ENCODE results near the gene CMBL. TPM values are rescaled to one million over a fixed set of nuclear protein-coding genes. Genes with fewer than 3 reads are reported as not detected.

The CMBL gene
- total RNA-seq, 8 experiments from 2014 or later = 3.2 to 26.2 (median 9.9) TPM

DNA sequence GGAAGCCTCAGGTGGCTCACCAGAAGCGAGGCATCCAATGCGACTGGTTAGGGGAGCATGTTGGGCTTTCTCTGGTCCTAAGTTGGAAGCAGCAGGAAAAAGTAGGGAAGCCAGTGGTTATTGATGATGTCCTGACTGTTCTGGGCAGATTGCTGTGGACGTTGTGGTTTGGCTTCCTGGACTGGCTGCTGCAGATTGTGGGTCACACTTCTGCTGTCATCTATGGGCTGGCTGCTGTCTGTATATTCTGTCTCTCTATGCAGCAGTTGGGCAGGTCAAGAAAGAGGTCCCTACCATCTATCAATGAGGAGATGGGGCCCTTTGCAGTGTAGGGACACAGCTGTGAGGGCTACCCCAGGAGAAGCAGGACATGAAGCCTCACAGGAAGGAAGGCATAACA, 32.3 kb upstream of the CMBL start:
- Histone ChIP-seq H3K27ac (peak overlapping the region; percentile 69 to 81), H3K4me3 (no peak overlapping the region), H3K4me1 (replicated peaks in 1 of 2) (peaks cover 24 to 29% of the 10 kb centered on the region in 2 donors)
- WGBS, 10 experiments = 60 to 100% methylated on average over 1 to 2 of the region's 3 CpGs; no CpG with 5 or more reads in 8 of the 10 experiments
- no peak for ATAC-seq (replicated peaks in 6 of 8)
- in situ Hi-C loops (cut with MboI; ENCODE audit: low pct_unique_long_range_greater_than_20kb in 2 of 9, low sequenced_read_pairs in 9 of 9, unreplicated experiment in 9 of 9) = no loop called here

DNA sequence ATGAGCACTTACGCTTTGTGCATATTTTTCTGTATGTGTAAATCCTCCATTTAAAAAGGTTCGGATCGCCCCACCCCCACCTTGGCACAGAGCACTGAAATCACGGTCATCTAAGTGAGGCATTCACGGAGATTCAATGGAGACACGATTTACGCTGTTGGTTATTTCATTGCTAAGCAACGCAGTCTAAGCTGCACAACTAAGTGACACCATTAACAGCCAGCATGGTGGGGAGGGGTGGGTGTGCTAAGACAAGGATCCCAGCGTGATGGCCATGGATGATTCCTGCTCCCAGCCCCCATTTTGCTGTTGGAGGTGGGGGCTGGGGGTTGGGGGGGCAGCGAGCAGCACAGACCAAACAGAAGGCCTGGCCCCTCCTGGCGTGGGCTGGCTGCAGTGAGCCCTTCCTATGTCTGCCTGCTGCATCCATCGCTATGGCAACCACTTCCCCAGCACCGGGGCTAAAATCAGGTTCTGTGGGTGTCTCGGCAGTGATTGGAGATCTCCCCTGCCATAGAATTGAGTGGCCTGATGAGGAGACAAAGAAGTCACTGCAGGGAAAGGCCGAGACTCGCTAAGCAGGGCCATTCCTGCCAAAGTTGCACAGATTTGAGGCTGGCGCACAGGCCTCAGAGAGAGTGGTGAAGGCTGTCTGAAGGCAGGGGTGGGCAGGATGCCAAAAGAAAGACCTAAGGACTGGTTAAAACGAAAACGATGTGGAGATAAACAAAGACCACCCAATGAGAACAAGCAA, 31.5 kb upstream of the CMBL start:
- 4 to 80% (median 34%) methylated on average over 1 to 15 of the region's 19 CpGs; no CpG with 5 or more reads in 1 of the 10 experiments for WGBS, 10 experiments
- in situ Hi-C loops (cut with MboI; ENCODE audit: low pct_unique_long_range_greater_than_20kb in 2 of 9, low sequenced_read_pairs in 9 of 9, unreplicated experiment in 9 of 9) = no loop called here
- peaks cover 24 to 29% of the 10 kb centered on the region in 2 donors for H3K4me1 ChIP-seq (replicated peaks in 1 of 2)
- peak overlapping the region; percentile 69 to 81 for H3K27ac ChIP-seq
- ATAC-seq (replicated peaks in 6 of 8) = peak in 5 of 8 experiments; percentile 90 to 93 (median 92)
- peak overlapping the region in 4 of 5 donors; percentile 4 to 13 (median 8) for H3K4me3 ChIP-seq

DNA sequence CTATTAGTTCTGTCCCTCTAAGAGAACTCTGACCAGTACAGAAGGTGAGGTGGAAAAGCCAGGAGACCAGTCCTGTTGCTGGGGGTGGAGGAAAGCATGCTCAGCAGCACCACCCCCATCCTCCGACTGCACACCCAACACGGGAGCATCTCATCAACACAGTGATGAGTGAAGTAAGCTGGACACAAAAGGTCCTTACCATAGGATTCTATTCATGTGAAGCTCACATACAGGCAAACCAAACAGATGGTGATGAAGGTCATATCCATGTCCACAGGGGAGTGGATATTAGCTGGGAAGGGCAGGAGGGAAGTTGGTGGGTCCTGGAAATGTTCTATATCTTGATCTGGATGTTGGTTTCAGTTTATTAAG, 31.0 kb upstream of the CMBL start:
- Histone ChIP-seq H3K27ac (peak overlapping the region; percentile 69 to 81), H3K4me3 (peak overlapping the region in 4 of 5 donors; percentile 4 to 13 (median 8)), H3K4me1 (replicated peaks in 1 of 2) (peaks cover 28 to 29% of the 10 kb centered on the region in 2 donors)
- WGBS, 10 experiments = 0 to 30% methylated on average over 1 to 2 of the region's 2 CpGs; no CpG with 5 or more reads in 8 of the 10 experiments
- peak in 5 of 8 experiments; percentile 46 to 60 (median 48) for ATAC-seq (replicated peaks in 6 of 8)
- in situ Hi-C loops (cut with MboI; ENCODE audit: low pct_unique_long_range_greater_than_20kb in 2 of 9, low sequenced_read_pairs in 9 of 9, unreplicated experiment in 9 of 9) = no loop called here

DNA sequence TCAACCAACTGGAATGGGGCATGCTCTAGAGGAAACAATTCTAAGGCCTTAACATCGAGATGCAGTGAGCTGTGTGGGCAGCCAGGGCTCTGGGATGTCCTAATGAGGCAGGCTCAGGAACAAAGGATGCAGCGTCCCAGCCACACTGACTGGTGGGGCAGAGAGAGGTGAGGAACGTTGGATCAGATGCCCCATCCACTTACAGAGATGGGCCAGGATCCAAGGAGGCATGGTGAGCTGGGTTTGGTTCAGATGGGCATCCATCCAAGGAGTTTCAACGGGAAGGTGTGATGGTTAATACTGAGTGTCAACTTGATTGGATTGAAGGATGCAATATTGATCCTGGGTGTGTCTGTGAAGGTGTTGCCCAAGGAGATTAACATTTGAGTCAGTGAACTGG, 30.3 kb upstream of the CMBL start:
- no peak for ATAC-seq (replicated peaks in 6 of 8)
- H3K27ac ChIP-seq = peak overlapping the region in 1 of 2 donors; percentile 81
- 39 to 100% (median 76%) methylated on average over 1 to 4 of the region's 4 CpGs; no CpG with 5 or more reads in 4 of the 10 experiments for WGBS, 10 experiments

DNA sequence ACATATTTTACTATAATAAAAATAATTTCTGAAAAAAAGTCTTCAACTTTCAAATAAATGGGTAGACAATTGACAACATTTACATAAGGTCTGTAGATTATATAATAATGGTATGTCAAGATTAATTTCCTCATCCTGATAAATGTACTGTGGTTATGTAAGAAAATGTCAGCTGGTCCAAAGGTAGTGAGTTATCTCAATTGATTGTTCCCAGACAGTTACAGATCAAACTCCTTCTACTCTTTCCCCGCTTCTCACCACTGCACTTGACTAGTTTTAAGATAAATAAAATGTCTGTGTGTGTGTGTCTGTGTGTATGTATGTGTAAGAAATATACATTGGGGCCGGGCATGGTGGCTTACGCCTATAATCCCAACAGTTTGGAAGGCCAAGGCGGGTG, 29.4 kb upstream of the CMBL start:
- in situ Hi-C loops (cut with MboI; ENCODE audit: low pct_unique_long_range_greater_than_20kb in 2 of 9, low sequenced_read_pairs in 9 of 9, unreplicated experiment in 9 of 9) = no loop called here
- WGBS, 10 experiments = 80 to 100% (median 100%) methylated on average over 1 to 3 of the region's 4 CpGs; no CpG with 5 or more reads in 4 of the 10 experiments
- ATAC-seq (replicated peaks in 6 of 8) = no peak
- Histone ChIP-seq H3K4me3 (no peak overlapping the region), H3K27ac (no peak overlapping the region), H3K4me1 (replicated peaks in 1 of 2) (peaks cover 29 to 31% of the 10 kb centered on the region in 2 donors)

More for the DNA sequence above, 30.3 kb upstream of the CMBL start:
- Histone ChIP-seq H3K4me3 (no peak overlapping the region), H3K4me1 (replicated peaks in 1 of 2) (peaks cover 29 to 31% of the 10 kb centered on the region in 2 donors)
- in situ Hi-C loops (cut with MboI; ENCODE audit: low pct_unique_long_range_greater_than_20kb in 2 of 9, low sequenced_read_pairs in 9 of 9, unreplicated experiment in 9 of 9) = no loop called here

DNA sequence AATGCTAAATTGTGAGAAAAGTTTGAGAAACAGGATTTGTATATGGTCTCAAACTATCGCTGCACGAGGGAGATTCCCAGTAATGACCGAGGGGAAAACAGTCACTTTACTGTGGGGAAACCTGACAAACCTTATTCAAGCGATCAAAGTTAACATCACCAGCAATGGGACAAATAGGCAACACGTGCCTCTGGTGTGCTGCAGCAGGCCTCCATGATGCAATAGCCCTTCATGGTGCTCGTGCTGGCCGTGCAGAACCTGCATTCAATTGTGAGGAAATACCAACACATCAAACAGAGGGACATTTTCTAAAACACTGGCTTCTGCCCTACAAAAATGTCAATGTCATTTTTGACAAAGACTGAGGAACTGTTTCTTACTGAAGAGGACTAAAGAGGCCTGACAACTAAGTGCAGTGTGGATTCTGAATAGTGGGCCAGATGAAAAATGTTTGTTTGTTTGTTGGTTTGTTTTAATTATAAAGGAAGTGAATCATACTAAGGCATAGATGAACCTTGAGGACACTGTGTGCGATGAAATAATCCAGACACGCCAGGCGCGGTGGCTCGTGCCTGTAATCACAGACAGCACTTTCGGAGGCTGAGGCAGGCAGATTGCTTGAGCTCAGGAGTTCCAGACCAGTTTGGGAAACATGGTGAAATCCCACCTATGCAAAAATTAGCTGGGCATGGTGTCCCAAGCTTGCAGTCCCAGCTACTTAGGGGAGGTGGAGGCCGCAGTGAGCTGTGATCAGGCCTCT, 28.2 kb upstream of the CMBL start:
- peaks cover 29 to 31% of the 10 kb centered on the region in 2 donors for H3K4me1 ChIP-seq (replicated peaks in 1 of 2)
- H3K27ac ChIP-seq = no peak overlapping the region
- 83 to 97% (median 88%) methylated on average over 3 to 13 of the region's 14 CpGs; no CpG with 5 or more reads in 1 of the 10 experiments for WGBS, 10 experiments
- in situ Hi-C loops (cut with MboI; ENCODE audit: low pct_unique_long_range_greater_than_20kb in 2 of 9, low sequenced_read_pairs in 9 of 9, unreplicated experiment in 9 of 9) = no loop called here
- H3K4me3 ChIP-seq = no peak overlapping the region
- no peak for ATAC-seq (replicated peaks in 6 of 8)

DNA sequence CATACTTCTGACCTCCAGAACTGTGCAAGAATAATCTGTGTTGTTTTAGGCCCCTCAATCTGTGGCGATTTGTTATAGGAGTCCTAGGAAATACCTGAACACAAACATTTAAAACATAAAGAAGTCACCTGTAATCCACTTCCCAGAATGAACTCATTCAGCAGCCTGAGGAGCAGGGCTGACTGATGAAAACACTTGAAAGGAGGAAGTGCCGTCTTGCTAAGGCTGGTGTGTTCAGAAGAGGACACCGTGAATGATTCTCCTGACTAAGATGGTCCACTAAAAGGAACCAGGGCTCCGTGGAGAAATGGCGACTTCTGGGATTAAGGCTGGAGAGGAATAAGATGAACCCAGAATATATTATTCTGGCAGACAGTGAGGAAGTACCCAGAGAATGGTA, 27.1 kb upstream of the CMBL start:
- Histone ChIP-seq H3K4me1 (replicated peaks in 1 of 2) (peaks cover 23 to 29% of the 10 kb centered on the region in 2 donors), H3K4me3 (no peak overlapping the region), H3K27ac (no peak overlapping the region)
- WGBS, 10 experiments = 67 to 100% (median 93%) methylated on average over 1 to 5 of the region's 5 CpGs; no CpG with 5 or more reads in 1 of the 10 experiments
- in situ Hi-C loops (cut with MboI; ENCODE audit: low pct_unique_long_range_greater_than_20kb in 2 of 9, low sequenced_read_pairs in 9 of 9, unreplicated experiment in 9 of 9) = no loop called here
- ATAC-seq (replicated peaks in 6 of 8) = no peak

DNA sequence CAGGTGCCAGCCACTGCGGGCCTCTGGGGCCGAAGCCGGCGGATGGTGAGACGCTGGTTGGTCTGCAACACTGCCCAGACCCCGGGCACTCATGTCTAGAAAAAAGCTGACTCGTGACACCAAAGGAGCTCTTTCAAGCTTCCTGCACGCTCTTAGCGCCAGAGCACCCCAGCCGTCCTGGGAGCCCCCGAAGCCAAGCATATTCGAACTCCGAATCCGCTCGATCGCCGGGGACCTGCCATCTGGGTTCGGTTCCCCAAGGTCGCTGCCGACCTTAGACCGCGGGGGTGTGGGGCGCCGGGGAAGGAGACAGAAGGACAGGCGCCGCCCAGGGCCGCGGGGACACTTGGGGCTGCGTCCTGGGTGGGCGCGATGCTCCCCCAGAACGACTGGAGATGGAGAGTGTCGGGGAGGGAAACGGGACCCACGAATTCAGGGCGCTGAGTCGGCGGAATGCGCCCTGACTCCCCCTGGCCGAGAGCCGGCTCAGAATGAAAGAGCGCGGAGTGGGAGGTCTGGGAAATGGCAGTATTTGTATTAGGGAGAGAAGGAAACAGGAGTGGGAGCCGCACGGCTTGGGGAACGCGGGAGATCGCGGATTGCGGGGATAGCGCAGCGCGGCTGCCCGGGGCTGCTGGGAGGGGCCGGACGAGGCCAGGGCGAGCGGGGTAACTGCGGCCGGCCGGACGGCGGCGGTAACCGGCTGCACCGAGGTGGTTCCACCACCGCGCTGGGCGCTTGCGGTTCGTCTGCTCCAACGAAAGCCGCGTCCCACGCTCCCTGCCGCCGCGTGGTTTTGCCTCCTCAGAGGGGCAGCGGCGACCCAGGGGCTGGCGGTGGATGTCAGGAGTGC, 25.7 kb upstream of the CMBL start:
- 0 to 40% (median 17%) methylated on average over 1 to 19 of the region's 81 CpGs; no CpG with 5 or more reads in 1 of the 10 experiments for WGBS, 10 experiments
- in situ Hi-C loops (cut with MboI; ENCODE audit: low pct_unique_long_range_greater_than_20kb in 2 of 9, low sequenced_read_pairs in 9 of 9, unreplicated experiment in 9 of 9) = no loop called here
- H3K4me3 ChIP-seq = peak overlapping the region; percentile 16 to 30 (median 23)
- no peak overlapping the region for H3K27ac ChIP-seq
- peaks cover 11 to 17% of the 10 kb centered on the region in 2 donors for H3K4me1 ChIP-seq (replicated peaks in 1 of 2)
- peak; percentile 11 to 91 (median 81) for ATAC-seq (replicated peaks in 6 of 8)

DNA sequence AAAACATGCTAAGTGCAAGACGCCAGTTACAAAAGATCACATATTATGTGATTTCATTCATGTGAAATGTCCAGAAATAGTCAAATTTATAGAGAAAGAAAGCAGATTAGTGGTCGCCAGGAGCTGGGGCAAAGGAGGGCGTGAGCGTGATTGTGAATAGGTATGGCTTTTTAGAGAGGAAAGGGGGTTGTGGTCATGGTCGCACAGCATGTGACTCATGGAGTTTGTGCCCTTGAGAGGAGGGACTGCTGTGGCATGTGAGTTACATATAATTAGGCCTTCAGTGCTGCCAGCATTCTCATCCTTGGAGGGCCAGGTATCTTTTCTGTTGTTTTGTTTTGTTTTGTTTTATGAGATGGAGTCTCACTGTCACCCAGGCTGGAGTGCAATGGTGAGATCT, 24.6 kb upstream of the CMBL start:
- H3K4me1 ChIP-seq (replicated peaks in 1 of 2) = peaks cover 5 to 14% of the 10 kb centered on the region in 2 donors
- 69 to 100% (median 93%) methylated on average over 1 to 5 of the region's 5 CpGs; no CpG with 5 or more reads in 2 of the 10 experiments for WGBS, 10 experiments
- in situ Hi-C loops (cut with MboI; ENCODE audit: low pct_unique_long_range_greater_than_20kb in 2 of 9, low sequenced_read_pairs in 9 of 9, unreplicated experiment in 9 of 9) = no loop called here
- no peak overlapping the region for H3K27ac ChIP-seq
- no peak overlapping the region for H3K4me3 ChIP-seq
- no peak for ATAC-seq (replicated peaks in 6 of 8)

DNA sequence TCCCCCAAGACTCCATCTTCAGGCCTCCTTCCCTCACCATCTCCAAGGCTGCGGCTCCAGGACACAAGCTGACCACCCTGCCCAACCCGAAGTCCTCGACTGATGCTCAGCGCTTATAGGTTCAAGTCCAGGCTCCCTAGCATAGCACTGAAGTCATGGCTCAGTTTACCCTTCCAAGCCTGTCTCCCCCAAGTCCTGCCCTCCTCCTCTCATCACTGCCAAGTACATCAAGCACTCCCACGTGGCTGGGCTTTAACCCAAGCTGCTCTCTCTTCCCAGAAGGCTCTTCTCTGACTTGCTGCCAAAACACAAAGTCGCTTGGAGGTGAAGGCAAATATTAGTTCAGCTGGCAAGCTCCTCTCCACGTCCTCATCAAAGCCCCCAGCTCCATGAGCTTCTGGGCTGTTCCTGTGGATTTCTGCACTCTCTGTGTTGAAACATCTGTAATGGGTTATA, 23.7 kb upstream of the CMBL start:
- H3K27ac ChIP-seq = no peak overlapping the region
- in situ Hi-C loops (cut with MboI; ENCODE audit: low pct_unique_long_range_greater_than_20kb in 2 of 9, low sequenced_read_pairs in 9 of 9, unreplicated experiment in 9 of 9) = no loop called here
- WGBS, 10 experiments = 6 to 83% (median 60%) methylated on average over 1 to 5 of the region's 7 CpGs; no CpG with 5 or more reads in 3 of the 10 experiments
- peak in 4 of 8 experiments; percentile 17 to 85 (median 50) for ATAC-seq (replicated peaks in 6 of 8)
- no peak overlapping the region for H3K4me3 ChIP-seq
- H3K4me1 ChIP-seq (replicated peaks in 1 of 2) = peaks cover 5 to 14% of the 10 kb centered on the region in 2 donors

DNA sequence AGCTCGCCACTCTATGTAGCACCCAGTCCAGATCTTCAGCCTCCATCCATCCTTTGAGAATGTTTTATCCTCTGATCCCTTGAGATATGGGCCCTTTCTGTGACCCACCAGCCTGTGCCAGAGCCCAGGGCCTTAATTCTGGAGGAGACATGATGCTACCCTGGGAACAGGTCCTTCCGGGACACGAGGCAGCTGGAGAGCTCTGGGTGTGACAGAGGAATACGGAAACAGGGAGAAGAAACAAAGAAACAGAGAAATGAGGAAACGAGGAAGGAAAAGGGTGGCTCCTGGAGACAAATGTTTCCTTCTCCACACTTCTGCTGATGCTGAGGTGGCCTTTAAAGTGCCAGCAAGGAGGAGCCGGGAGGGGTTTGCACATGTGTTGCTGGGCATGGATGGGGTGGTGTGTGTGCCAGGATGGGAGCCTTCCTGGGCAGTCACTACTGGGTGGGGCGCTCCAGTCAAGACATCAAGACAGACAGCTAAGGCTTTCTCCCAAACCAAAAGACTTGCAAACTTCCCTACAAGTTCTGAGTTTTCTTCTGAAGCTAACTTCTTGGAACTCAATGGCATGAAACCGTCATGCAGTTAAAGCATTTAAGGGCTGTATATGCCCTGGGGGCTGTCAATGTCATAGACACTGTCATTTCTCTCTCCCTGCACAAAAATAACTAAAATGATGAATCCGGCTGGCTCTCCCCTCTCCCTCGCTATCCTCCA, 23.0 kb upstream of the CMBL start:
- in situ Hi-C loops (cut with MboI; ENCODE audit: low pct_unique_long_range_greater_than_20kb in 2 of 9, low sequenced_read_pairs in 9 of 9, unreplicated experiment in 9 of 9) = no loop called here
- 19 to 100% (median 69%) methylated on average over 1 to 6 of the region's 10 CpGs; no CpG with 5 or more reads in 2 of the 10 experiments for WGBS, 10 experiments
- Histone ChIP-seq H3K4me1 (replicated peaks in 1 of 2) (peaks cover 1 to 8% of the 10 kb centered on the region in 2 donors), H3K27ac (no peak overlapping the region), H3K4me3 (no peak overlapping the region)
- ATAC-seq (replicated peaks in 6 of 8) = peak in 2 of 8 experiments; percentile 16 to 19

Measured in motor neuron (in vitro differentiated cells).